Measurements from ENCODE around the gene ZNF200.
"Not testable (repeated sequence)": the region's sequence is repeated elsewhere in the genome, so short reads cannot be mapped to it uniquely, and the experiment has no call there.

Gene ZNF200

GRCh38 chr16:3234857-3235561 is at the start of gene ZNF200:
Gene ZNF200, minus strand, starts transcription at chr16:3235158. Its CDS starts 1,403 bp downstream, at chr16:3233755.
- peak; percentile 84 to 92 for DNase-seq (ENCODE audit: low read depth in 2 of 2)

GRCh38 chr16:3283543-3284447 is 48.8 kb upstream of the ZNF200 start:
- no peak for DNase-seq (ENCODE audit: low read depth in 2 of 2)

- DNase-seq (ENCODE audit: low read depth in 2 of 2), result peak; percentile 85 to 86
Measured at GRCh38 chr16:3282730-3283542, 48.0 kb upstream of the ZNF200 start, which contains the start of gene ZNF263. Gene ZNF263, plus strand, starts transcription at chr16:3283491. Its CDS starts 328 bp downstream, at chr16:3283819.

GRCh38 chr16:3282103-3282729 is 47.3 kb upstream of the ZNF200 start:
- no peak for DNase-seq (ENCODE audit: low read depth in 2 of 2)

- DNase-seq (ENCODE audit: low read depth in 2 of 2), result no peak
Measured at GRCh38 chr16:3281222-3281820, 46.4 kb upstream of the ZNF200 start.

- DNase-seq (ENCODE audit: low read depth in 2 of 2), result no peak
Measured at GRCh38 chr16:3276679-3277078, 41.7 kb upstream of the ZNF200 start.

- DNase-seq (ENCODE audit: low read depth in 2 of 2), result no peak
Measured at GRCh38 chr16:3274947-3275346, 40.0 kb upstream of the ZNF200 start.

GRCh38 chr16:3274490-3274889 is 39.5 kb upstream of the ZNF200 start:
- no peak for DNase-seq (ENCODE audit: low read depth in 2 of 2)

GRCh38 chr16:3271281-3271680 is 36.3 kb upstream of the ZNF200 start:
- not testable (repeated sequence) for DNase-seq (ENCODE audit: low read depth in 2 of 2)

GRCh38 chr16:3270718-3271117 is 35.8 kb upstream of the ZNF200 start:
- not testable (repeated sequence) for DNase-seq (ENCODE audit: low read depth in 2 of 2)

GRCh38 chr16:3268294-3268693 is 33.3 kb upstream of the ZNF200 start:
- DNase-seq (ENCODE audit: low read depth in 2 of 2), result no peak

- no peak for DNase-seq (ENCODE audit: low read depth in 2 of 2)
Measured at GRCh38 chr16:3266873-3267537, 32.0 kb upstream of the ZNF200 start.

GRCh38 chr16:3264137-3265036 is 29.4 kb upstream of the ZNF200 start:
- peak; percentile 91 to 97 for DNase-seq (ENCODE audit: low read depth in 2 of 2)

GRCh38 chr16:3262517-3262916 is 27.6 kb upstream of the ZNF200 start:
- no peak for DNase-seq (ENCODE audit: low read depth in 2 of 2)

- DNase-seq (ENCODE audit: low read depth in 2 of 2), result no peak
Measured at GRCh38 chr16:3259836-3260235, 24.9 kb upstream of the ZNF200 start.

- no peak for DNase-seq (ENCODE audit: low read depth in 2 of 2)
Measured at GRCh38 chr16:3256866-3257465, 22.0 kb upstream of the ZNF200 start.

GRCh38 chr16:3256146-3256865 is 21.3 kb upstream of the ZNF200 start, which contains the start of gene MEFV:
Gene MEFV, minus strand, starts transcription at chr16:3256633. Its CDS starts 46 bp downstream, at chr16:3256587.
- no peak for DNase-seq (ENCODE audit: low read depth in 2 of 2)

GRCh38 chr16:3254309-3254708 is 19.4 kb upstream of the ZNF200 start:
- DNase-seq (ENCODE audit: low read depth in 2 of 2), result no peak

Data from activated CD4-positive, alpha-beta T cell treated with anti-CD3 and anti-CD28 coated beads for 24 hours (primary cell).